Right kidney (tissue), 9 donors: ENCODE measurements around the gene TEX29.

Experiments used
- DNase-seq: peaks from one replicate; pipeline ENCODE4 v3.0.0-alpha.2; 2016
- long read RNA-seq, 8 donors: transcript quantifications; one replicate each; lab custom pipeline, GENCODE V29; 2026

TEX29 gene
- long read RNA-seq, donor 1 = 0 reads
- long read RNA-seq, donor 2 = 0 reads
- long read RNA-seq, donor 3 = 0 reads
- long read RNA-seq, donor 4 = 0 reads
- long read RNA-seq, donor 5 = 0 reads
- long read RNA-seq, donor 6 = 0 reads
- long read RNA-seq, donor 7 = 0 reads
- long read RNA-seq, donor 8 = 0 reads

- DNase-seq = no peak
Measured at GRCh38 chr13:111319998-111320911, at the start of gene TEX29. TSS of gene TEX29 (plus strand) at chr13:111320642. CDS start at chr13:111320891, 249 bp downstream.

GRCh38 chr13:111270765-111271698 lies 49.4 kb upstream of the TEX29 start:
- DNase-seq = no peak

GRCh38 chr13:111272117-111272516 lies 48.3 kb upstream of the TEX29 start:
- no peak for DNase-seq

GRCh38 chr13:111275382-111275781 lies 45.1 kb upstream of the TEX29 start:
- DNase-seq = no peak

- DNase-seq = no peak
Measured at GRCh38 chr13:111275995-111276618, 44.3 kb upstream of the TEX29 start.

GRCh38 chr13:111278258-111278657 lies 42.2 kb upstream of the TEX29 start:
- no peak for DNase-seq

- DNase-seq = no peak
Measured at GRCh38 chr13:111278743-111279652, 41.4 kb upstream of the TEX29 start.

- DNase-seq = no peak
Measured at GRCh38 chr13:111280226-111280625, 40.2 kb upstream of the TEX29 start.

- DNase-seq = no peak
Measured at GRCh38 chr13:111280681-111281585, 39.5 kb upstream of the TEX29 start.

GRCh38 chr13:111281751-111282311 lies 38.6 kb upstream of the TEX29 start:
- peak; percentile 16 for DNase-seq

- DNase-seq = no peak
Measured at GRCh38 chr13:111282425-111282824, 38.0 kb upstream of the TEX29 start.

- no peak for DNase-seq
Measured at GRCh38 chr13:111282997-111283396, 37.4 kb upstream of the TEX29 start.

- no peak for DNase-seq
Measured at GRCh38 chr13:111283457-111283856, 37.0 kb upstream of the TEX29 start.

- DNase-seq = no peak
Measured at GRCh38 chr13:111283991-111284390, 36.5 kb upstream of the TEX29 start.

- DNase-seq = no peak
Measured at GRCh38 chr13:111284565-111284964, 35.9 kb upstream of the TEX29 start.

GRCh38 chr13:111286162-111286561 lies 34.3 kb upstream of the TEX29 start:
- DNase-seq = no peak

GRCh38 chr13:111286749-111287148 lies 33.7 kb upstream of the TEX29 start:
- no peak for DNase-seq

GRCh38 chr13:111287201-111287600 lies 33.2 kb upstream of the TEX29 start:
- DNase-seq = no peak

- DNase-seq = no peak
Measured at GRCh38 chr13:111288276-111288675, 32.2 kb upstream of the TEX29 start.

- no peak for DNase-seq
Measured at GRCh38 chr13:111289251-111289650, 31.2 kb upstream of the TEX29 start.
